Measurements from ENCODE around the gene DTX2. TPM values are rescaled to one million over a fixed set of nuclear protein-coding genes. Genes with fewer than 3 reads are reported as not detected.
"Not testable (repeated sequence)": the region's sequence is repeated elsewhere in the genome, so short reads cannot be mapped to it uniquely, and the experiment has no call there.

The DTX2 gene
- total and polyA plus RNA-seq, 9 donors: 5.2 to 11.3 (median 8.0) TPM

- not testable (repeated sequence) for DNase-seq; H3K4me3 ChIP-seq (ENCODE audit: low read length); H3K9me3 ChIP-seq (replicated peaks; ENCODE audit: control insufficient read depth, low read depth, low read length); H3K4me1 ChIP-seq (ENCODE audit: control insufficient read depth, insufficient read depth, low read length); H3K27me3 ChIP-seq (ENCODE audit: control insufficient read depth, insufficient read depth, low read length); H3K27ac ChIP-seq (ENCODE audit: low read length)
- peaks cover 12% of the 10 kb centered on the region for H3K36me3 ChIP-seq (ENCODE audit: control insufficient read depth, insufficient read depth, low read length)
- no CpG with 5 or more reads among the region's 5 CpGs for WGBS (ENCODE audit: insufficient coverage)
These were observed 25.1 kb downstream of the DTX2 start for GRCh38 chr7:76486618-76487017.

- not testable (repeated sequence) for DNase-seq
These were observed 26.5 kb downstream of the DTX2 start for GRCh38 chr7:76487969-76488368.

GRCh38 chr7:76492139-76492538 lies 30.6 kb downstream of the DTX2 start:
- not testable (repeated sequence) for H3K36me3 ChIP-seq (ENCODE audit: control insufficient read depth, insufficient read depth, low read length); DNase-seq; H3K4me1 ChIP-seq (ENCODE audit: control insufficient read depth, insufficient read depth, low read length); H3K4me3 ChIP-seq (ENCODE audit: low read length); H3K27me3 ChIP-seq (ENCODE audit: control insufficient read depth, insufficient read depth, low read length); H3K27ac ChIP-seq (ENCODE audit: low read length); H3K9me3 ChIP-seq (replicated peaks; ENCODE audit: control insufficient read depth, low read depth, low read length)
- no CpG with 5 or more reads among the region's 10 CpGs for WGBS (ENCODE audit: insufficient coverage)

More at GRCh38 chr7:76487969-76488368, 26.5 kb downstream of the DTX2 start:
- H3K9me3 ChIP-seq (replicated peaks; ENCODE audit: control insufficient read depth, low read depth, low read length); H3K4me1 ChIP-seq (ENCODE audit: control insufficient read depth, insufficient read depth, low read length); H3K36me3 ChIP-seq (ENCODE audit: control insufficient read depth, insufficient read depth, low read length); H3K27me3 ChIP-seq (ENCODE audit: control insufficient read depth, insufficient read depth, low read length); H3K27ac ChIP-seq (ENCODE audit: low read length); H3K4me3 ChIP-seq (ENCODE audit: low read length): not testable (repeated sequence)
- no CpG with 5 or more reads among the region's 13 CpGs for WGBS (ENCODE audit: insufficient coverage)

GRCh38 chr7:76495717-76496116 lies 34.2 kb downstream of the DTX2 start:
- not testable (repeated sequence) for H3K27ac ChIP-seq (ENCODE audit: low read length)
- 88% methylated on average over 3 of the region's 16 CpGs for WGBS (ENCODE audit: insufficient coverage)

GRCh38 chr7:76497918-76498582 lies 36.5 kb downstream of the DTX2 start:
- H3K9me3 ChIP-seq (replicated peaks; ENCODE audit: control insufficient read depth, low read depth, low read length); H3K4me1 ChIP-seq (ENCODE audit: control insufficient read depth, insufficient read depth, low read length); H3K4me3 ChIP-seq (ENCODE audit: low read length); DNase-seq; H3K36me3 ChIP-seq (ENCODE audit: control insufficient read depth, insufficient read depth, low read length); H3K27me3 ChIP-seq (ENCODE audit: control insufficient read depth, insufficient read depth, low read length); H3K27ac ChIP-seq (ENCODE audit: low read length): not testable (repeated sequence)
- no CpG with 5 or more reads among the region's 27 CpGs for WGBS (ENCODE audit: insufficient coverage)

More at GRCh38 chr7:76495717-76496116, 34.2 kb downstream of the DTX2 start:
- H3K36me3 ChIP-seq (ENCODE audit: control insufficient read depth, insufficient read depth, low read length); H3K9me3 ChIP-seq (replicated peaks; ENCODE audit: control insufficient read depth, low read depth, low read length); H3K27me3 ChIP-seq (ENCODE audit: control insufficient read depth, insufficient read depth, low read length); H3K4me1 ChIP-seq (ENCODE audit: control insufficient read depth, insufficient read depth, low read length); DNase-seq; H3K4me3 ChIP-seq (ENCODE audit: low read length): not testable (repeated sequence)

GRCh38 chr7:76498583-76499200 lies 37.2 kb downstream of the DTX2 start:
- DNase-seq; H3K9me3 ChIP-seq (replicated peaks; ENCODE audit: control insufficient read depth, low read depth, low read length); H3K27me3 ChIP-seq (ENCODE audit: control insufficient read depth, insufficient read depth, low read length); H3K36me3 ChIP-seq (ENCODE audit: control insufficient read depth, insufficient read depth, low read length); H3K4me1 ChIP-seq (ENCODE audit: control insufficient read depth, insufficient read depth, low read length); H3K4me3 ChIP-seq (ENCODE audit: low read length); H3K27ac ChIP-seq (ENCODE audit: low read length): not testable (repeated sequence)
- 93% methylated on average over 2 of the region's 10 CpGs for WGBS (ENCODE audit: insufficient coverage)

- not testable (repeated sequence) for DNase-seq
These were observed 37.9 kb downstream of the DTX2 start for GRCh38 chr7:76499201-76499923.

GRCh38 chr7:76499924-76500241 lies 38.4 kb downstream of the DTX2 start:
- not testable (repeated sequence) for H3K4me1 ChIP-seq (ENCODE audit: control insufficient read depth, insufficient read depth, low read length); H3K9me3 ChIP-seq (replicated peaks; ENCODE audit: control insufficient read depth, low read depth, low read length); H3K4me3 ChIP-seq (ENCODE audit: low read length); H3K27me3 ChIP-seq (ENCODE audit: control insufficient read depth, insufficient read depth, low read length); DNase-seq; H3K27ac ChIP-seq (ENCODE audit: low read length); H3K36me3 ChIP-seq (ENCODE audit: control insufficient read depth, insufficient read depth, low read length)
- WGBS (ENCODE audit: insufficient coverage): no CpG with 5 or more reads among the region's 19 CpGs

More at GRCh38 chr7:76499201-76499923, 37.9 kb downstream of the DTX2 start:
- no CpG with 5 or more reads among the region's 28 CpGs for WGBS (ENCODE audit: insufficient coverage)
- H3K27me3 ChIP-seq (ENCODE audit: control insufficient read depth, insufficient read depth, low read length); H3K4me3 ChIP-seq (ENCODE audit: low read length); H3K36me3 ChIP-seq (ENCODE audit: control insufficient read depth, insufficient read depth, low read length); H3K4me1 ChIP-seq (ENCODE audit: control insufficient read depth, insufficient read depth, low read length); H3K9me3 ChIP-seq (replicated peaks; ENCODE audit: control insufficient read depth, low read depth, low read length); H3K27ac ChIP-seq (ENCODE audit: low read length): not testable (repeated sequence)

- not testable (repeated sequence) for H3K4me3 ChIP-seq (ENCODE audit: low read length); H3K27ac ChIP-seq (ENCODE audit: low read length); H3K27me3 ChIP-seq (ENCODE audit: control insufficient read depth, insufficient read depth, low read length); DNase-seq; H3K4me1 ChIP-seq (ENCODE audit: control insufficient read depth, insufficient read depth, low read length); H3K9me3 ChIP-seq (replicated peaks; ENCODE audit: control insufficient read depth, low read depth, low read length)
- H3K36me3 ChIP-seq (ENCODE audit: control insufficient read depth, insufficient read depth, low read length): peaks cover 21% of the 10 kb centered on the region
- WGBS (ENCODE audit: insufficient coverage): 100% methylated on average over 2 of the region's 13 CpGs
These were observed 40.7 kb downstream of the DTX2 start for GRCh38 chr7:76502224-76502623.

GRCh38 chr7:76502836-76503235 lies 41.3 kb downstream of the DTX2 start:
- H3K4me3 ChIP-seq (ENCODE audit: low read length); H3K4me1 ChIP-seq (ENCODE audit: control insufficient read depth, insufficient read depth, low read length); DNase-seq; H3K27ac ChIP-seq (ENCODE audit: low read length); H3K9me3 ChIP-seq (replicated peaks; ENCODE audit: control insufficient read depth, low read depth, low read length); H3K27me3 ChIP-seq (ENCODE audit: control insufficient read depth, insufficient read depth, low read length): not testable (repeated sequence)
- H3K36me3 ChIP-seq (ENCODE audit: control insufficient read depth, insufficient read depth, low read length): peaks cover 21% of the 10 kb centered on the region
- WGBS (ENCODE audit: insufficient coverage): 76% methylated on average over 4 of the region's 16 CpGs

Measured in muscle of leg (tissue), 11 donors.